Panc1 (cell line): ENCODE data around the gene EIPR1. TPM values are rescaled to one million over a fixed set of nuclear protein-coding genes. Genes with fewer than 3 reads are reported as not detected.

Experiments
- ATAC-seq: fragments of 200-7000 bp; cut with Tn5 transposase; 2 replicates; pipeline ENCODE4 v1.9.1; 2020; ENCODE audit warnings: mild to moderate bottlenecking, moderate library complexity
- BruUV-seq: library from RNA; stranded (reverse); fragments of 400-500 nt; replicated peaks from 2 replicates; lab custom pipeline; 2021; lab: Mats Ljungman, UMichigan
- CTCF ChIA-PET: fragments of 300-600 bp; sonication (Branson Sonifier 250); formaldehyde crosslinking; loops from one replicate; lab custom pipeline; 2022; ENCODE audit warnings: antibody characterized with exemption; lab: Charles Lee
- POLR2A ChIA-PET: fragments of 300-600 bp; sonication (Branson Sonifier 250); formaldehyde crosslinking; loops from one replicate; lab custom pipeline; 2022; ENCODE audit warnings: antibody characterized with exemption; lab: Charles Lee
- DNase-seq: peaks from one replicate; pipeline ENCODE4 v3.0.0-alpha.2; 2010; ENCODE audit warnings: low read depth, low spot score
- H3K27ac ChIP-seq: 2 replicates; pipeline ENCODE4 v1.5.1; 2011; ENCODE audit warnings: mild to moderate bottlenecking, low read length, inconsistent platforms
- H3K27me3 ChIP-seq: fragments of 200-500 bp; sonication (Bioruptor generic); 2 replicates; pipeline ENCODE4 v1.6.0; 2014; ENCODE audit warnings: low read length, inconsistent platforms; ENCODE audit not compliant: control insufficient read depth, insufficient read depth
- H3K36me3 ChIP-seq: fragments of 200-500 bp; sonication (Bioruptor generic); 2 replicates; pipeline ENCODE4 v1.5.1; 2014; ENCODE audit warnings: inconsistent platforms, mild to moderate bottlenecking, low read length, moderate library complexity; ENCODE audit not compliant: control insufficient read depth, insufficient read depth
- H3K4me1 ChIP-seq: 2 replicates; pipeline ENCODE4 v1.5.1; 2011; ENCODE audit warnings: inconsistent platforms, mild to moderate bottlenecking, low read length, moderate library complexity; ENCODE audit not compliant: control insufficient read depth, insufficient read depth
- H3K4me3 ChIP-seq, 2 experiments: 2 replicates each; pipeline ENCODE4 v1.5.1; 2011 to 2012; ENCODE audit warnings: low read depth in 2 of 2, low read length in 2 of 2, mild to moderate bottlenecking in 2 of 2, inconsistent platforms in 1 of 2, moderate library complexity in 1 of 2
- H3K9me3 ChIP-seq: fragments of 200-500 bp; sonication (Bioruptor generic); 2 replicates; pipeline ENCODE4 v1.5.1; 2014; ENCODE audit warnings: low read depth, mild to moderate bottlenecking, inconsistent platforms, low read length, moderate library complexity; ENCODE audit not compliant: control insufficient read depth, insufficient read depth
- POLR2AphosphoS5 ChIP-seq: IDR thresholded peaks from 2 replicates; pipeline ENCODE4 v1.6.1; 2012; ENCODE audit warnings: mild to moderate bottlenecking, low read depth, low read length, moderate library complexity
- SIN3A ChIP-seq: IDR thresholded peaks from 2 replicates; pipeline ENCODE4 v1.6.1; 2012; ENCODE audit warnings: low read depth, mild to moderate bottlenecking, low read length, moderate library complexity, borderline replicate concordance; ENCODE audit not compliant: insufficient read depth
- TCF7L2 ChIP-seq: IDR thresholded peaks from 2 replicates; pipeline ENCODE4 v1.6.1; 2011; ENCODE audit warnings: mild to moderate bottlenecking, low read depth, low read length, inconsistent platforms
- in situ Hi-C: cut with HindIII; loops from 2 replicates; pipeline ENCODE4 v1.10.0; 2016; ENCODE audit warnings: low sequenced_read_pairs, low pct_unique_long_range_greater_than_20kb
- intact Hi-C: fragments of 100-400 bp; cut with micrococcal nuclease; formaldehyde crosslinking; loops from one replicate; pipeline ENCODE4 v1.10.0; 2022; ENCODE audit not compliant: unreplicated experiment
- total RNA-seq: library from RNA; stranded (reverse); gene quantifications from one replicate; pipeline ENCODE4 v1.2.1, GENCODE V29; 2021; ENCODE audit not compliant: unreplicated experiment
- TF ChIP-seq, protein P1 (sequence below), 2 experiments: IDR thresholded peaks; 2 replicates each; pipeline ENCODE4 v1.6.1; 2011 to 2012; ENCODE audit warnings: low read depth in 2 of 2, control low read depth in 1 of 2, low read length in 1 of 2, mild to moderate bottlenecking in 1 of 2, moderate library complexity in 1 of 2; ENCODE audit not compliant: insufficient read depth in 1 of 2
- TF ChIP-seq, protein P2 (sequence below): fragments of 450-650 bp; IDR thresholded peaks from 2 replicates; pipeline ENCODE4 v1.5.1; 2017; ENCODE audit warnings: mild to moderate bottlenecking

EIPR1 gene
- total RNA-seq, 1 experiment from 2014 or later = 26.7 TPM

DNA sequence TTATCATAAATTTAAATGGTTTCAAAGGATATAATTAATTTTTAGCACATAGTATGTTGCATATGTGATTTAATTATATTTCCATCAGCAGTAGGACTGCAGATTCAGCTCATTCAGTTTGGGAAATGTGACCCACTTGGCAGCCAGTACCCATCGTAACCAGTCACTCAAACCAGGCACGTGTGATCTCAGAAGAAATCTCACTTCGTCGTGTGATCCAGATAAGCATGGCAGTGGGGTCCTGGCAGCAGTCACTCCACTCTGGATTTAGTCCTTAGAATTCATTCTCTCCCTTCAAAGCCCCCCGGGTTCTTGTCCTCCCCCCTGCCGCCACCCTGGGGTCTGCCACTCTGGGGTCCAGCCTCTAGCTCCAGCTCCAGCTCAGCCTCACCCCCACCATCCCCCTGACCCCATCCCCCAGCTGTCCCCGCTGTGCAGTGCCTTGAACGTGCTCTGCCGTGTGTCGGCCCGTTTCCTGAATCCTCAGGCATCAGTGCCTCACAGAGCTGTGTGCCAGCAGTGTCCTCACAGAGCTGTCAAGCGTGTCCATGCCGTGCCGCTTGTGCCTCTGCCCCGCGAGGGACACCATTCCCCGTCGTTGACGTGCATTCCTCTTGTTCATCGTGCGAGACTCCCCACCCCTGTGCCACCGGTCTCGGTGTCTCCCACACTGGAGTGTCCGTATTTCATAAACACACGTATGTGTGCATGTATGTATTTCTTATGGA lies 36.7 kb upstream of the EIPR1 start:
- ChIA-PET POLR2A (no interaction called here), CTCF (no interaction called here)
- no peak for DNase-seq
- no peaks in the 10 kb centered on the region; the same call in 1 of the 2 replicates for H3K36me3 ChIP-seq
- intact Hi-C loops = no loop called here
- no TSS peak for BruUV-seq
- no peaks in the 10 kb centered on the region for H3K4me1 ChIP-seq
- ATAC-seq = no peak
- in situ Hi-C loops = no loop called here
- H3K9me3 ChIP-seq = no peaks in the 10 kb centered on the region
- no peaks in the 10 kb centered on the region for H3K27me3 ChIP-seq
- TF ChIP-seq, protein P1, sequence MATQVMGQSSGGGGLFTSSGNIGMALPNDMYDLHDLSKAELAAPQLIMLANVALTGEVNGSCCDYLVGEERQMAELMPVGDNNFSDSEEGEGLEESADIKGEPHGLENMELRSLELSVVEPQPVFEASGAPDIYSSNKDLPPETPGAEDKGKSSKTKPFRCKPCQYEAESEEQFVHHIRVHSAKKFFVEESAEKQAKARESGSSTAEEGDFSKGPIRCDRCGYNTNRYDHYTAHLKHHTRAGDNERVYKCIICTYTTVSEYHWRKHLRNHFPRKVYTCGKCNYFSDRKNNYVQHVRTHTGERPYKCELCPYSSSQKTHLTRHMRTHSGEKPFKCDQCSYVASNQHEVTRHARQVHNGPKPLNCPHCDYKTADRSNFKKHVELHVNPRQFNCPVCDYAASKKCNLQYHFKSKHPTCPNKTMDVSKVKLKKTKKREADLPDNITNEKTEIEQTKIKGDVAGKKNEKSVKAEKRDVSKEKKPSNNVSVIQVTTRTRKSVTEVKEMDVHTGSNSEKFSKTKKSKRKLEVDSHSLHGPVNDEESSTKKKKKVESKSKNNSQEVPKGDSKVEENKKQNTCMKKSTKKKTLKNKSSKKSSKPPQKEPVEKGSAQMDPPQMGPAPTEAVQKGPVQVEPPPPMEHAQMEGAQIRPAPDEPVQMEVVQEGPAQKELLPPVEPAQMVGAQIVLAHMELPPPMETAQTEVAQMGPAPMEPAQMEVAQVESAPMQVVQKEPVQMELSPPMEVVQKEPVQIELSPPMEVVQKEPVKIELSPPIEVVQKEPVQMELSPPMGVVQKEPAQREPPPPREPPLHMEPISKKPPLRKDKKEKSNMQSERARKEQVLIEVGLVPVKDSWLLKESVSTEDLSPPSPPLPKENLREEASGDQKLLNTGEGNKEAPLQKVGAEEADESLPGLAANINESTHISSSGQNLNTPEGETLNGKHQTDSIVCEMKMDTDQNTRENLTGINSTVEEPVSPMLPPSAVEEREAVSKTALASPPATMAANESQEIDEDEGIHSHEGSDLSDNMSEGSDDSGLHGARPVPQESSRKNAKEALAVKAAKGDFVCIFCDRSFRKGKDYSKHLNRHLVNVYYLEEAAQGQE (IDR thresholded peaks at IDR 0.05; ENCODE audit: insufficient read depth in 1 of 2, low read depth in 2 of 2, low read length in 1 of 2) = no peak
- TF ChIP-seq, protein P2, sequence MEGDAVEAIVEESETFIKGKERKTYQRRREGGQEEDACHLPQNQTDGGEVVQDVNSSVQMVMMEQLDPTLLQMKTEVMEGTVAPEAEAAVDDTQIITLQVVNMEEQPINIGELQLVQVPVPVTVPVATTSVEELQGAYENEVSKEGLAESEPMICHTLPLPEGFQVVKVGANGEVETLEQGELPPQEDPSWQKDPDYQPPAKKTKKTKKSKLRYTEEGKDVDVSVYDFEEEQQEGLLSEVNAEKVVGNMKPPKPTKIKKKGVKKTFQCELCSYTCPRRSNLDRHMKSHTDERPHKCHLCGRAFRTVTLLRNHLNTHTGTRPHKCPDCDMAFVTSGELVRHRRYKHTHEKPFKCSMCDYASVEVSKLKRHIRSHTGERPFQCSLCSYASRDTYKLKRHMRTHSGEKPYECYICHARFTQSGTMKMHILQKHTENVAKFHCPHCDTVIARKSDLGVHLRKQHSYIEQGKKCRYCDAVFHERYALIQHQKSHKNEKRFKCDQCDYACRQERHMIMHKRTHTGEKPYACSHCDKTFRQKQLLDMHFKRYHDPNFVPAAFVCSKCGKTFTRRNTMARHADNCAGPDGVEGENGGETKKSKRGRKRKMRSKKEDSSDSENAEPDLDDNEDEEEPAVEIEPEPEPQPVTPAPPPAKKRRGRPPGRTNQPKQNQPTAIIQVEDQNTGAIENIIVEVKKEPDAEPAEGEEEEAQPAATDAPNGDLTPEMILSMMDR = no peak
- no peak for TF ChIP-seq TCF7L2
- TF ChIP-seq POLR2AphosphoS5 = no peak
- no peak for TF ChIP-seq SIN3A
- H3K4me3 ChIP-seq = no peak overlapping the region
- no peak overlapping the region for H3K27ac ChIP-seq

DNA sequence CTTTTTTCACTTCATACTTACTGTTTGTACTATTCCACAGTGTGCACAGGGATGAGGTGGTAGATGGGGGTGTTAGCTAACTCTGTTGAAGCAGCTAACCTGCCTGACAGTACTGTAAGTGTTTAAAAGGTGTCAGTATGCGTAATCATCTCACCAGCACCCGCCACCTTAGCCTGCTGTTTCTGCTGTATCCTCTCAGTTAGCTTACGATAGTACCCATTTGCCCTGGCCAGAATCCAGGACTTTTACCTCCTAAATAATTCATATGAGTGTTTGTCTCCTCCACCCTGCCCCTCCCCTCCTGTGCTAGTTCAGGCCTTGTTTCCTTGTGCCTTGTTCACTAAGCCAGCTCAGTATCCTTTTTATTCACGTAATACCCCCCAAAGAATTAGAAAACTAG lies 36.1 kb upstream of the EIPR1 start:
- ChIA-PET CTCF (no interaction called here), POLR2A (interaction anchor here (0.7 kb wide), 1 partner anchor 35 kb away, joined by 3 read pairs; no protein-coding TSS in a partner anchor)
- H3K4me1 ChIP-seq = no peaks in the 10 kb centered on the region
- in situ Hi-C loops (no loop called here), intact Hi-C loops (no loop called here)
- BruUV-seq = no TSS peak
- no peak for TF ChIP-seq POLR2AphosphoS5
- TF ChIP-seq, protein P2 = no peak
- TF ChIP-seq SIN3A = no peak
- TF ChIP-seq TCF7L2 = no peak
- TF ChIP-seq, protein P1 (IDR thresholded peaks at IDR 0.05; ENCODE audit: insufficient read depth in 1 of 2, low read depth in 2 of 2, low read length in 1 of 2) = no peak
- no peak for ATAC-seq
- H3K9me3 ChIP-seq = no peaks in the 10 kb centered on the region
- no peak overlapping the region for H3K4me3 ChIP-seq
- no peak for DNase-seq
- H3K27ac ChIP-seq = no peak overlapping the region
- no peaks in the 10 kb centered on the region for H3K27me3 ChIP-seq
- H3K36me3 ChIP-seq = no peaks in the 10 kb centered on the region; the same call in 1 of the 2 replicates
